ENCODE results near the gene TEX35. TPM values are rescaled to one million over a fixed set of nuclear protein-coding genes. Genes with fewer than 3 reads are reported as not detected.

TEX35 gene
- total RNA-seq, 2 donors from 2014 or later, result not detected

GRCh38 chr1:178500091-178500770, 12.7 kb upstream of the TEX35 start:
- H3K4me1 Mint-ChIP-seq, result peaks cover 23% of the 10 kb centered on the region
- Histone ChIP-seq H3K9me3 (ENCODE audit: control insufficient read depth, low read length) (no peaks in the 10 kb centered on the region), H3K27me3 (ENCODE audit: control insufficient read depth, insufficient read depth, low read length, poor library complexity, severe bottlenecking) (peaks cover 21% of the 10 kb centered on the region), H3K36me3 (ENCODE audit: control insufficient read depth, insufficient read depth, low read length) (no peaks in the 10 kb centered on the region), H3K27ac (ENCODE audit: low read depth, low read length) (no peak overlapping the region), H3K4me1 (ENCODE audit: control insufficient read depth, insufficient read depth, low read length) (peaks cover 4% of the 10 kb centered on the region), H3K9ac (ENCODE audit: extremely low read depth, low read length, poor library complexity, severe bottlenecking) (no peak overlapping the region), H3K4me3 (ENCODE audit: low read length) (no peak overlapping the region)
- no peaks in the 10 kb centered on the region for H3K36me3 Mint-ChIP-seq (ENCODE audit: low read depth)
- WGBS, 2 experiments (ENCODE audit: insufficient coverage in 1 of 2, insufficient read length in 1 of 2), result 90 to 94% methylated on average over 9 to 11 of the region's 11 CpGs
- no peak overlapping the region for H3K27ac Mint-ChIP-seq
- peak; percentile 85 for DNase-seq
- no peaks in the 10 kb centered on the region for H3K9me3 Mint-ChIP-seq
- no peak overlapping the region for H3K4me3 Mint-ChIP-seq
- peak; percentile 69 for TF ChIP-seq CTCF (conservative IDR thresholded peaks at IDR 0.05)
- peaks cover 17% of the 10 kb centered on the region for H3K27me3 Mint-ChIP-seq (ENCODE audit: insufficient read depth)

DNA sequence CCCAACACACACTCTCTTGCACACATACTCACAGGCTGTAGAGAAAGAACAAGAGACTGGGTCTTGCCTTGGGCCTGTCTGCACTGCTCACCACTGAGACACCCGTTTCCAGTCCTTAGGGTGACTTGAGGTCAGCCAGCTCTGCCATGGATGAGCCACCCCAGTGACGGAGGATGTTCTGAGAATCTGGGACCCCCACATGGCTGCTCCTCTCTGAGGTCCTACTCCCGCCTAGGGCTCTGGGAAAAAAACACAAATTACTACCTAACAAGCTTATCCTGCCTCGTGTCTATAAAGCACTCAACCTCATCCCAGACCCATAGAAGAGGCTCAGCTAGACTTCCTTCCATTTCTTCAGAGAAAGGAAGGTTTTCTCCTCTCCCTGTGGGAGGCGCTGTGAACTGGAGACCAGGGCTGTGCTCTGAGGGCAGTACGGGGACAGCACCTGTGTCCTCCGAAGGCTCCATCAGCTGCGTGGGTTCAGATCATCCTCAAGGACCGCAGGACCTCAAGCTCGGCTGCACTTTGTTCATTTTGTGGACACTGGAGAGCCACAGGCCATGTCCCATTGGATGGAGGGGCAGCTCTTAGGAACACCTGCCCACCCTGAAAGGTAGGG, 11.9 kb upstream of the TEX35 start:
- Histone ChIP-seq H3K4me3 (ENCODE audit: low read length) (no peak overlapping the region), H3K27me3 (ENCODE audit: control insufficient read depth, insufficient read depth, low read length, poor library complexity, severe bottlenecking) (peaks cover 29% of the 10 kb centered on the region), H3K36me3 (ENCODE audit: control insufficient read depth, insufficient read depth, low read length) (no peaks in the 10 kb centered on the region), H3K27ac (ENCODE audit: low read depth, low read length) (no peak overlapping the region), H3K4me1 (ENCODE audit: control insufficient read depth, insufficient read depth, low read length) (peaks cover 4% of the 10 kb centered on the region), H3K9ac (ENCODE audit: extremely low read depth, low read length, poor library complexity, severe bottlenecking) (no peak overlapping the region), H3K9me3 (ENCODE audit: control insufficient read depth, low read length) (no peaks in the 10 kb centered on the region)
- Mint-ChIP-seq H3K4me3 (no peak overlapping the region), H3K4me1 (peaks cover 19% of the 10 kb centered on the region), H3K9me3 (no peaks in the 10 kb centered on the region), H3K27ac (no peak overlapping the region), H3K36me3 (ENCODE audit: low read depth) (no peaks in the 10 kb centered on the region), H3K27me3 (ENCODE audit: insufficient read depth) (peaks cover 20% of the 10 kb centered on the region)
- TF ChIP-seq CTCF (conservative IDR thresholded peaks at IDR 0.05), result no peak
- WGBS, 2 experiments (ENCODE audit: insufficient coverage in 1 of 2, insufficient read length in 1 of 2), result 92% methylated on average over 8 to 10 of the region's 10 CpGs
- peak; percentile 72 for DNase-seq

- H3K9me3 Mint-ChIP-seq, result no peaks in the 10 kb centered on the region
- peaks cover 25% of the 10 kb centered on the region for H3K4me1 Mint-ChIP-seq
- H3K27ac Mint-ChIP-seq, result no peak overlapping the region
- H3K27me3 ChIP-seq (ENCODE audit: control insufficient read depth, insufficient read depth, low read length, poor library complexity, severe bottlenecking), result peaks cover 32% of the 10 kb centered on the region
- 16 to 40% methylated on average over 2 to 5 of the region's 5 CpGs for WGBS, 2 experiments (ENCODE audit: insufficient coverage in 1 of 2, insufficient read length in 1 of 2)
- H3K36me3 Mint-ChIP-seq (ENCODE audit: low read depth), result no peaks in the 10 kb centered on the region
- H3K4me3 ChIP-seq (ENCODE audit: low read length), result no peak overlapping the region
- TF ChIP-seq CTCF (conservative IDR thresholded peaks at IDR 0.05), result peak; percentile 95
- H3K9me3 ChIP-seq (ENCODE audit: control insufficient read depth, low read length), result no peaks in the 10 kb centered on the region
- H3K4me3 Mint-ChIP-seq, result no peak overlapping the region
- peaks cover under 1% of the 10 kb centered on the region for H3K4me1 ChIP-seq (ENCODE audit: control insufficient read depth, insufficient read depth, low read length)
- H3K9ac ChIP-seq (ENCODE audit: extremely low read depth, low read length, poor library complexity, severe bottlenecking), result no peak overlapping the region
- H3K27me3 Mint-ChIP-seq (ENCODE audit: insufficient read depth), result peaks cover 26% of the 10 kb centered on the region
- H3K36me3 ChIP-seq (ENCODE audit: control insufficient read depth, insufficient read depth, low read length), result no peaks in the 10 kb centered on the region
- no peak overlapping the region for H3K27ac ChIP-seq (ENCODE audit: low read depth, low read length)
- DNase-seq, result peak; percentile 95
Observed at GRCh38 chr1:178501705-178502329, 11.1 kb upstream of the TEX35 start.
